Ascending aorta (tissue), 2 donors: ENCODE measurements around the gene PCBP3. TPM values are rescaled to one million over a fixed set of nuclear protein-coding genes. Genes with fewer than 3 reads are reported as not detected.

ENCODE experiments used
- DNase-seq, 2 donors: peaks; one replicate each; pipeline ENCODE4 v3.0.0-alpha.2; 2019; ENCODE audit warnings: low spot score in 2 of 2
- H3K27ac ChIP-seq, 2 donors: fragments of 200-600 bp; sonication (generic); one replicate each; pipeline ENCODE4 v1.5.1; 2016 to 2017; ENCODE audit warnings: mild to moderate bottlenecking in 1 of 2
- H3K27me3 ChIP-seq: fragments of 200-600 bp; sonication (generic); one replicate; pipeline ENCODE4 v1.5.1; 2017
- H3K36me3 ChIP-seq, 2 donors: fragments of 200-600 bp; sonication (generic); one replicate each; pipeline ENCODE4 v1.5.1; 2016
- H3K4me1 ChIP-seq, 2 donors: fragments of 200-600 bp; sonication (generic); one replicate each; pipeline ENCODE4 v1.5.1; 2016 to 2017; ENCODE audit warnings: mild to moderate bottlenecking in 1 of 2
- H3K4me3 ChIP-seq, 2 donors: fragments of 200-600 bp; sonication (generic); one replicate each; pipeline ENCODE4 v1.5.1; 2016 to 2017; ENCODE audit warnings: mild to moderate bottlenecking in 1 of 2
- H3K9me3 ChIP-seq, 2 donors: fragments of 200-600 bp; sonication (generic); one replicate each; pipeline ENCODE4 v1.5.1; 2016
- intact Hi-C: fragments of 100-400 bp; cut with DNase I; formaldehyde crosslinking; loops from one replicate; pipeline ENCODE4 v1.15.1; 2023
- total RNA-seq: library from RNA; depleted of rRNA; stranded (reverse); fragments of >200 nt; gene quantifications from one replicate; pipeline ENCODE4 v1.1.0, GENCODE V29; 2016
- TF ChIP-seq, protein P1 (sequence below), 3 experiments: fragments of 200-600 bp in 2 of 3; fragments of 450-650 bp in 1 of 3; sonication (generic) in 2 of 3; IDR thresholded peaks; one replicate each; pipeline ENCODE4 v1.5.1; 2016 to 2019; ENCODE audit warnings: antibody characterized with exemption in 3 of 3, mild to moderate bottlenecking in 1 of 3, moderate library complexity in 1 of 3

PCBP3 gene
- total RNA-seq, 1 donor from 2014 or later, result not detected

DNA sequence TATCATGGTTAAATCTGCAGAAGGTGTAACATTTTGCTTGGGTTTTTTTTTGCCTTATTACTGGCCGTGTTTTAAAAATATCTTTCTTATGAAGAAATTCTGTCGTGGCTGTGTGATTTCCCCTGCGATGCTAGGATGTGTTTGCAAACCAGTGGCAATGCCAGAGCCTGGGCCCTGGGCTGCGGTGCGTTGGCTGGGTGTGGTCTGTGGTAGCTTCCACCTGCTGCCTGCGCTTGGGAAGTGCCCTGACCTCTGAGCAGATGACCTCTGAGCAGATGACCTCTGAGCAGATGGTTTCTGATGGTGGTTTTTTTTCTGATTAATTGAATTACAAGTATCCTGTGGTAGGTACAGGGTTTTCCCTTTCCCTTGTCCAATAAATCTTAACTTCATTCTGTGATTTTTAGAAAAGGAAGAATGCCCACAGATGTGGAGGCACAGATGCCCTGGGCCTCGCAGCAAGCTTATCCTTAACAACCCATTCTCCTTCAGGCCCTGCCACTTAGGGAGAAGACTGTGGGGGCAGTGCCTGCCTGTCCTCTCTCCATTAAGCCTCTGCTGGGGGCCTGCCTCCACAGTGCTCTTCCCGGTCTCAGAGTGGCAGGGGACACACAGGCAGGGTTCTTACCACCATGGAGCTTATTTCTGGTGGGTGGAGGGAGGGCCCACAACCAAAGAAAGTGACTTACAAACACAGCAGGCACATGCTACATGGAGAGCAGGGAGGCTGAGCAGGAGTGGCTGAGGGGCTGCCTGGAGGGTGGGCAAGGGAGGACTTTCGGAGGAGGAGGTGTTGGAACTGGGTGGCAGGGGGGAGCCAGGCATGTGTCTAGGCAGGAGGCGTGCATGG, 81.7 kb downstream of the PCBP3 start:
- TF ChIP-seq, protein P1, sequence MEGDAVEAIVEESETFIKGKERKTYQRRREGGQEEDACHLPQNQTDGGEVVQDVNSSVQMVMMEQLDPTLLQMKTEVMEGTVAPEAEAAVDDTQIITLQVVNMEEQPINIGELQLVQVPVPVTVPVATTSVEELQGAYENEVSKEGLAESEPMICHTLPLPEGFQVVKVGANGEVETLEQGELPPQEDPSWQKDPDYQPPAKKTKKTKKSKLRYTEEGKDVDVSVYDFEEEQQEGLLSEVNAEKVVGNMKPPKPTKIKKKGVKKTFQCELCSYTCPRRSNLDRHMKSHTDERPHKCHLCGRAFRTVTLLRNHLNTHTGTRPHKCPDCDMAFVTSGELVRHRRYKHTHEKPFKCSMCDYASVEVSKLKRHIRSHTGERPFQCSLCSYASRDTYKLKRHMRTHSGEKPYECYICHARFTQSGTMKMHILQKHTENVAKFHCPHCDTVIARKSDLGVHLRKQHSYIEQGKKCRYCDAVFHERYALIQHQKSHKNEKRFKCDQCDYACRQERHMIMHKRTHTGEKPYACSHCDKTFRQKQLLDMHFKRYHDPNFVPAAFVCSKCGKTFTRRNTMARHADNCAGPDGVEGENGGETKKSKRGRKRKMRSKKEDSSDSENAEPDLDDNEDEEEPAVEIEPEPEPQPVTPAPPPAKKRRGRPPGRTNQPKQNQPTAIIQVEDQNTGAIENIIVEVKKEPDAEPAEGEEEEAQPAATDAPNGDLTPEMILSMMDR (IDR thresholded peaks at IDR 0.05), result no peak
- no peak overlapping the region for H3K27ac ChIP-seq
- H3K4me1 ChIP-seq, result peaks cover 0 to 4% of the 10 kb centered on the region in 2 donors
- H3K4me3 ChIP-seq, result no peak overlapping the region
- DNase-seq, result no peak
- no peaks in the 10 kb centered on the region for H3K36me3 ChIP-seq
- no peaks in the 10 kb centered on the region for H3K9me3 ChIP-seq
- intact Hi-C loops, result no loop called here
- H3K27me3 ChIP-seq, result no peaks in the 10 kb centered on the region

DNA sequence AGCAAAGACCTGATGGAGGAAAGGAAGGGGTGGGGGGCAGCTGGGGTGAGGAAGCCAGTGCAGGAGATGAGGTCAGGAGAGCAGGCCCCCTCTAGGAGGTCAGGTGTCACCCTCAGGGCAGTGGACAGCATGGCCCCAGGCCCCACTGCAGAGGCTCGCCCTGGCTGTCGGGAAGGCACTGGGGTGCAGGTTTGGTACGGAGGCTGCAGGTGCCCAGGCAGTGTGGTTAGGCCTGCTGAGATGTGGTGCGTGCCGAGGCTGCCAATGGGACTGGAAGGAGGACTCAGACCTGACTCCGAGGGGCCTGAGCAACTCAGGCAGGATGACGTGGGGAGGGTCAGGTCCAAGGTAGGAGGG, 82.3 kb downstream of the PCBP3 start:
- Histone ChIP-seq H3K27ac (no peak overlapping the region), H3K4me1 (peaks cover 0 to 4% of the 10 kb centered on the region in 2 donors), H3K4me3 (no peak overlapping the region), H3K9me3 (no peaks in the 10 kb centered on the region), H3K36me3 (no peaks in the 10 kb centered on the region), H3K27me3 (no peaks in the 10 kb centered on the region)
- no peak for DNase-seq
- intact Hi-C loops, result no loop called here
- TF ChIP-seq, protein P1 (IDR thresholded peaks at IDR 0.05), result no peak

DNA sequence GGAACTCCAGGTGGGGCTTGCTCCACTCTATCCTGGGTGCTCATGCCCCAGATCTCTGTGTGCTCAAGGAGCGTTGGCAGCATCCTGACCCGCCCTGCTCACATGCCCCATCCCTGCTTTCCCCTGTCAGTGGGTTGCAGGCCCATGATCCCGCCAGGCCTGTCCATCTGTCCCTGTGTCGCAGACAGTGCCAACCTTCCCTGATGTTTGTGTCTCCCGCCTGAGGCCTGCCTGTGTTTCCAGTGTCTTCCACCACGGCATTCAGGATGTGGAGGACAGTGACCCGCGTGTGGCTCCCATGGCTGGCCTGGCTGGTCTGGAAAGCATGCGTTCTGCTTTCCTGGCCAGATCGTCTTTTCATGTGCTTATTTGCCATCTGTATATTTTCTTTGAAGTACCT, 82.9 kb downstream of the PCBP3 start:
- no peaks in the 10 kb centered on the region for H3K27me3 ChIP-seq
- no peak for DNase-seq
- intact Hi-C loops, result no loop called here
- H3K4me3 ChIP-seq, result no peak overlapping the region
- H3K4me1 ChIP-seq, result peaks cover 0 to 4% of the 10 kb centered on the region in 2 donors
- no peak overlapping the region for H3K27ac ChIP-seq
- TF ChIP-seq, protein P1 (IDR thresholded peaks at IDR 0.05), result no peak
- no peaks in the 10 kb centered on the region for H3K36me3 ChIP-seq
- no peaks in the 10 kb centered on the region for H3K9me3 ChIP-seq

DNA sequence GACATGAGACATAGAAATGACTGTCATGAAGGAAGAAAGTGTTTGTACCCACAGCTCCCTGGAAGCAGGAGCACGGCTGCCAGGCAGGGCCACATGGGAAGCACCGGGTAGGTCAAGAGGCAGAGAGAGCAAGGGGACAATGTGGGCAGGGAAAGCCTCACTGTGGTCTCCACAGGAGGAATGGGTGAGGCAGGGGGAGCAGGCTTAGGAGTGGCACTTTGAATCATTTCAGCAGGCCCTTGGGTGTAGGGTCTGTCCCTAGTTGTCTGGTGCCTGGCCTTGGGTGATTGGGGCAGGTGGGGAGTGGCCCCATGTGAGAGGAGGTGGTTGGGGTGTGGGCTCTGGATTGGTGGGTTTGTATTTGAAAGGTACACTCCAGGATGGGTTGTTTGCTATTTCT, 83.9 kb downstream of the PCBP3 start:
- intact Hi-C loops, result no loop called here
- TF ChIP-seq, protein P1 (IDR thresholded peaks at IDR 0.05), result no peak
- Histone ChIP-seq H3K4me3 (no peak overlapping the region), H3K4me1 (peaks cover 0 to 4% of the 10 kb centered on the region in 2 donors), H3K27ac (no peak overlapping the region), H3K9me3 (no peaks in the 10 kb centered on the region), H3K36me3 (no peaks in the 10 kb centered on the region), H3K27me3 (no peaks in the 10 kb centered on the region)
- DNase-seq, result no peak

DNA sequence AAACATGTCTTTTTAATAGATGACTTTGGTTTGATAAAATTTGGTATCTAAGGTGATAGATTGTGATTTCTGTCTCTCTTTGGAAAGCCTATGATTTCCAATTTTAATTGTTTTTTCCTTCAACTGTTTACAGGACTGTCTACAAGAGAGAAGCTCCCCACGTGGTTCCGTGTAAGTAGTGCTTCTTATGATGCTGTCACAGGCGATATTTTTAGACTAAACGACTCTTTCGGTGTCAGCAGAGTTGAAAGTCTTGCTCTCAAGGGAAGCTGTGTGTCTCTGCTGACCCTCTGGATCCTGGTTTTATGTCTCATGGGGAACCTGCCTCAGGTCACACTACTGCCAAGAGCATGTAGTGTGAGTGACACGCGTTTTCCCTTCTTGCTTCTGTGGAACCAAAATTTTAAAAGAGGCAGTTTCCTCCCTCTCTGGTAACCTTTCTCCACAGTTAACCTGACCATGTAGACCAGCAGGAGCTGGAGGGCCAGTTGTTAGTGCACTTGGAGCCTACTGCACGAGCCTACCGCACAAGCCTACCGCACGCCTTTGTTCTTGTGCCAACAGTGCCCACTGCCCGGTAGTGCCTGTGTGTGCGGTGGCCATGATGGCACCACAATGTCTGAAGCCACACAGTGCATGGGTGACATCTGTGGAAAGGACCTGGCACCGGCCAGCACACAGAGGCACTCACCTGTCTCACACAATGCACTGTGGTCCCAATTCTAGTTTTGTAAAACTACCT, 91.9 kb downstream of the PCBP3 start:
- DNase-seq, result no peak

More for the DNA sequence above, 91.9 kb downstream of the PCBP3 start:
- Histone ChIP-seq H3K4me3 (no peak overlapping the region), H3K4me1 (no peaks in the 10 kb centered on the region), H3K27me3 (no peaks in the 10 kb centered on the region), H3K9me3 (no peaks in the 10 kb centered on the region), H3K27ac (no peak overlapping the region), H3K36me3 (no peaks in the 10 kb centered on the region)
- TF ChIP-seq, protein P1 (IDR thresholded peaks at IDR 0.05), result no peak
- intact Hi-C loops, result no loop called here
